ENCODE results near the gene RMND5A. TPM values are rescaled to one million over a fixed set of nuclear protein-coding genes. Genes with fewer than 3 reads are reported as not detected.
"Not testable (repeated sequence)": the region's sequence is repeated elsewhere in the genome, so short reads cannot be mapped to it uniquely, and the experiment has no call there.

RMND5A gene
- total RNA-seq, 1 donor from 2014 or later: 45.0 TPM

DNA sequence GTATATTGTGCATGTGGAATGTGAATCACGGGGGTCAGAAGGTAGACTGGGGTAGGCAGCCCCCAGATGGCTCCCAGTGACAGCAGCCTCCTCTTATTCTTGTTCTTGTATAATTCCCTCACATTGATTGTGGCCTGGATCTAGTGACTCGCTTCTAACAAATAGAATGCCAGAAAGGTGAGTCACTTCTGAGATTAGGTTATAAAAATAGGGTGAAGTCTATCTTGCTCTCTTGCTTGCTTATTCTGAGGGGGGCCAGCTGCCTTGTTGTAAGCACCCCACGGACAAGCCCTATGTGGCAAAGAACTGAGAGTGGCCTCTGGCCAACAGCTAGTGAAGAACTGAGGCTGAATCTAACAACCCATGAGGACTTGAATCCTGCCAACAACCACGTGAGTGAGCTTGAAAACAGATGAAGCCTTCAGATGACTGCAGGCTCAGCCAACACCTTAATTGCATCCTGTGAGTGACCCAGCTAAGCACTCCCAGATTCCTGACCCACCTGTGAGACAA, 15.6 kb upstream of the RMND5A start:
- TF ChIP-seq, protein P1, sequence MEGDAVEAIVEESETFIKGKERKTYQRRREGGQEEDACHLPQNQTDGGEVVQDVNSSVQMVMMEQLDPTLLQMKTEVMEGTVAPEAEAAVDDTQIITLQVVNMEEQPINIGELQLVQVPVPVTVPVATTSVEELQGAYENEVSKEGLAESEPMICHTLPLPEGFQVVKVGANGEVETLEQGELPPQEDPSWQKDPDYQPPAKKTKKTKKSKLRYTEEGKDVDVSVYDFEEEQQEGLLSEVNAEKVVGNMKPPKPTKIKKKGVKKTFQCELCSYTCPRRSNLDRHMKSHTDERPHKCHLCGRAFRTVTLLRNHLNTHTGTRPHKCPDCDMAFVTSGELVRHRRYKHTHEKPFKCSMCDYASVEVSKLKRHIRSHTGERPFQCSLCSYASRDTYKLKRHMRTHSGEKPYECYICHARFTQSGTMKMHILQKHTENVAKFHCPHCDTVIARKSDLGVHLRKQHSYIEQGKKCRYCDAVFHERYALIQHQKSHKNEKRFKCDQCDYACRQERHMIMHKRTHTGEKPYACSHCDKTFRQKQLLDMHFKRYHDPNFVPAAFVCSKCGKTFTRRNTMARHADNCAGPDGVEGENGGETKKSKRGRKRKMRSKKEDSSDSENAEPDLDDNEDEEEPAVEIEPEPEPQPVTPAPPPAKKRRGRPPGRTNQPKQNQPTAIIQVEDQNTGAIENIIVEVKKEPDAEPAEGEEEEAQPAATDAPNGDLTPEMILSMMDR (conservative IDR thresholded peaks at IDR 0.05): no peak
- H3K9me3 Mint-ChIP-seq: peaks cover 8% of the 10 kb centered on the region
- no peaks in the 10 kb centered on the region for H3K36me3 Mint-ChIP-seq
- H3K27me3 Mint-ChIP-seq: no peaks in the 10 kb centered on the region
- H3K27ac Mint-ChIP-seq: peak overlapping the region; percentile 92
- H3K4me3 Mint-ChIP-seq: peak overlapping the region; percentile 35
- H3K4me1 Mint-ChIP-seq (ENCODE audit: unreplicated experiment): peaks cover 18% of the 10 kb centered on the region
- DNase-seq (ENCODE audit: extremely low spot score, unreplicated experiment): no peak

DNA sequence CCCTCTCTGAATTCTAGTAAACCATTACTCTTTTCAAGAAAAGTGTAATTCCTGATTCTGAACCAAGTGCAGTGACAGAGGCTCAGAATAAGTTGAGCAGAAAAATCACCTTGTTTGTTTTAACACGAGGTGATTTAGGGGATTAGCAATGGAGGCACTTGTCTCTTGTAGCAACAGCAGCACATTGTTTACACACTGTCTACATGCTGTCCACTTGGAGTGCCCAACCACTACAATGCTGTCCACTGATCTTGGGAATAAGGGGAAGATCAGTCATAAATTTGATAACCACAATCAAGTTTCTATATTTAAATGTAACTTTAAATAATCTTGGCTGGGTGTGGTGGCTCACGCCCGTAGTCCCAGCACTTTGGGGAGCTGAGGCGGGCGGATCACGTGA, 13.9 kb upstream of the RMND5A start:
- Mint-ChIP-seq H3K27ac (no peak overlapping the region), H3K4me1 (ENCODE audit: unreplicated experiment) (peaks cover 18% of the 10 kb centered on the region), H3K4me3 (no peak overlapping the region), H3K36me3 (no peaks in the 10 kb centered on the region), H3K9me3 (peaks cover 8% of the 10 kb centered on the region), H3K27me3 (no peaks in the 10 kb centered on the region)
- DNase-seq (ENCODE audit: extremely low spot score, unreplicated experiment): no peak
- TF ChIP-seq, protein P1 (conservative IDR thresholded peaks at IDR 0.05): no peak

DNA sequence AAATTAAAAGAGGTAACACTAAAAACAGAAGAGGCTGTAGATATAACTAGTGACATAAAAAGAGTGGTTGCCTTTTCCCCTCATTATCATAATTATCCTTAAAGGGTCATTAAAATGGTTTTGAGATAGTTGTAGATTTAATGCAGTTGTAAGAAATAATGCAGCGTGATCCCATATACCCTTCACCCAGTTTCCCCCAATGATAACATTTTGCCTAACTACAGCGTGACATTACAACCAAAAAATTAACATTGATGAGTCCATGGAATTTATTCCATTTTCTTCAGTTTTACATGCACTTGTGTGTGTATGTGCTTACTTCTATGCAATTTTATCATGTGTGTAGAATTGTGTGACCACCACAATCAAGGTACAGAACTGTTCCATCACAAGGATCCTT, 13.2 kb upstream of the RMND5A start:
- H3K9me3 Mint-ChIP-seq: peaks cover 8% of the 10 kb centered on the region
- peaks cover 18% of the 10 kb centered on the region for H3K4me1 Mint-ChIP-seq (ENCODE audit: unreplicated experiment)
- no peak overlapping the region for H3K27ac Mint-ChIP-seq
- H3K27me3 Mint-ChIP-seq: no peaks in the 10 kb centered on the region
- no peak overlapping the region for H3K4me3 Mint-ChIP-seq
- no peaks in the 10 kb centered on the region for H3K36me3 Mint-ChIP-seq
- DNase-seq (ENCODE audit: extremely low spot score, unreplicated experiment): no peak
- TF ChIP-seq, protein P1 (conservative IDR thresholded peaks at IDR 0.05): no peak

DNA sequence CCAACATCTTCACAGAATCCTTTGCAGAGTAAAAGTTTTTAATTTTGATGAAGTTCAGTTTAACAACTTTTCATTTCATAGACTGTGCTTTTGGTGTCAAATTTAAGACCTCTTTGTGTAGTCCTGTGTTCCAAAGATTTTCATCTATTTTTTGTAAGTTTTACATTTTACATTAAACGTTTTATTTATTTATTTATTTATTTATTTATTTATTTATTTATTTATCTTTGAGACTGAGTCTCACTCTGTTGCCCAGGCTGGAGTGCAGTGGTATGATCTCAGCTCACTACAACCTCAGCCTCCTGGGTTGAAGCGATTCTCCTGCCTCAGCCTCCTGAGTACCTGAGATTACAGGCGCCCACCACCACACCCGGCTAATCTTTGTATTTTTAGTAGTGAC, 12.0 kb upstream of the RMND5A start:
- not testable (repeated sequence) for DNase-seq (ENCODE audit: extremely low spot score, unreplicated experiment); H3K27me3 Mint-ChIP-seq; H3K9me3 Mint-ChIP-seq; H3K4me3 Mint-ChIP-seq; H3K27ac Mint-ChIP-seq; H3K36me3 Mint-ChIP-seq
- H3K4me1 Mint-ChIP-seq (ENCODE audit: unreplicated experiment): peaks cover 18% of the 10 kb centered on the region

DNA sequence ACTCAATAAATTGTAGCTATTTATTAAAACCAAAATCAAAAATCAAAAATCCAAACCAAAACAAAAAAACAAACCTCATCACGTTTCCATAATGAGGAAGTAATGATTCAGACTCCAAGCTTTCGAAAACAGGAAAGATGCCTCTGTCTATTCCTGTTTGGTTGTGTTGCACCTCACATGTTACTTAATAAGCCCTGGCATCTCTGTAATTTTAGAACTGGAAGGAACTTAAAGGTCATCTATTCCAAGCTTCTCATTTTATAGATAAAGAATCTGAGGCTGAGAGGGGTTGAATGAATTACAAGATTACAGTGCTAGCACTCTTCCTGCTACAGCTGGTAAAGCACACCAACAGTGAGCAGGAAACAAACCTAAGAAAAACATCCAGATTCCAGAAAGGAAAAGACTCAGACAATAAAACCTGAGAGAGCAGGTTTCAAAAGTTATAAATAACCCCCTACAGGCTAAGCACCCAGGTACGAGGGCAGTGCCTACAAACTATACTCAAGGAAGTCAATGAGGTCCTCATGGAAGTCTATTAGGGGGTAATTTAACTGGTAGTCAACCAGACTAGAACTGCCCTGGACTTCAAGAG, 5.4 kb upstream of the RMND5A start:
- not testable (repeated sequence) for H3K27me3 Mint-ChIP-seq; H3K4me3 Mint-ChIP-seq; H3K9me3 Mint-ChIP-seq; H3K27ac Mint-ChIP-seq; H3K4me1 Mint-ChIP-seq (ENCODE audit: unreplicated experiment); DNase-seq (ENCODE audit: extremely low spot score, unreplicated experiment); H3K36me3 Mint-ChIP-seq

DNA sequence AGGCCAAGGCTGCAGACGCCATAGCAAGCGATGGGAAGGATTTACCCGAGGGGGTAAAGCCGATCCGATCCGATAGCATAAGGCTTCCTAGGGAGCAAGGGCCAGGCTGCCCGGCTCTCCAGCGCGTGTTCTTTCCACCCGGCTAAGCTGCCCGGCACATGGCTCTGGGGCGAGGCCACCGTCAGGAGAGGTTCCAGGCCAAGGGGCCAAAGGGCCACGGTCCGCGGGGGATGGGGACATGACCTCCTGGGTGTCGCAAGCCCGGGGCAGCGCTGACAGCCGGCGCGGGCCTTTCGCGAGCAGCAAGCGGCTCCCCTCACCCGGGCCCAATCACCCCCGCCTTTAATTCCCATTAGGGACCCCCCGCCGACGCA, 841 bp upstream of the RMND5A start:
- H3K4me3 Mint-ChIP-seq: not testable (repeated sequence)

DNA sequence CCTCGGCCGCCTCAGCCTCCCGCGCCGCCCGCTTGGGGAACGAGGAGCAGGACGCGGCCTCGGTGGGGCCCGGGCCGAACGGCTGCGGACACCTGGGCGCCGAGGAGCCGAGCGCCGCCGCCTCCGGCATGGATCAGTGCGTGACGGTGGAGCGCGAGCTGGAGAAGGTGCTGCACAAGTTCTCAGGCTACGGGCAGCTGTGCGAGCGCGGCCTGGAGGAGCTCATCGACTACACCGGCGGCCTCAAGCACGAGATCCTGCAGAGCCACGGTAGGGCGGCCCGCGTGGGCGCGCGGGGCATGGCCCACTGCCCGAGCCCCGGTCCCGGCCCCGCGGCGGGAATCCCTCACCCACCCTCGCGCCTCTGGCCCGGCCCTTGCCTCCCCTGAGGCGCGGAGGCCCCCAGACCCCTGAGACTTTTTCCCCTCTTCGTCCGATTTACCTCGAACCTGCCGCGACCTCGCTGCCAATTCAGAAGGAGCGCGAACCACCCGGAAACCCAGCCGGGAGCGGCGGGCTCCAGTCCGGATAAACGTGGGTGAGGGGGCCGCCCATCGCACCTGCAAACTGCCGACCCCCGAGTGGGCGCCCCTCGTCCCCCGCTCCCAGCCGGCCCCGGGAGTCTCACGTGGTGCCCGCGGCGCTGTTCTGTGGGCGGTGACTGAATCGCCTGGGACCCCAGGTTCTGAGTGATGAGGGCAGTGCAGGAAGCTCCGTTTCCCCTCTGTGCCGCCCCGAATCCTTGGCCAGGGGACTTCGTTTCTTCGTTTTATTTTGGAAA, 639 bp downstream of the RMND5A start:
- not testable (repeated sequence) for H3K4me1 Mint-ChIP-seq (ENCODE audit: unreplicated experiment); H3K9me3 Mint-ChIP-seq; DNase-seq (ENCODE audit: extremely low spot score, unreplicated experiment); H3K27me3 Mint-ChIP-seq; H3K36me3 Mint-ChIP-seq
- peak overlapping the region; percentile 89 for H3K4me3 Mint-ChIP-seq
- H3K27ac Mint-ChIP-seq: peak overlapping the region; percentile 74

More for the DNA sequence above, 841 bp upstream of the RMND5A start:
- H3K27ac Mint-ChIP-seq; H3K4me1 Mint-ChIP-seq (ENCODE audit: unreplicated experiment); H3K36me3 Mint-ChIP-seq; DNase-seq (ENCODE audit: extremely low spot score, unreplicated experiment); H3K27me3 Mint-ChIP-seq; H3K9me3 Mint-ChIP-seq: not testable (repeated sequence)

DNA sequence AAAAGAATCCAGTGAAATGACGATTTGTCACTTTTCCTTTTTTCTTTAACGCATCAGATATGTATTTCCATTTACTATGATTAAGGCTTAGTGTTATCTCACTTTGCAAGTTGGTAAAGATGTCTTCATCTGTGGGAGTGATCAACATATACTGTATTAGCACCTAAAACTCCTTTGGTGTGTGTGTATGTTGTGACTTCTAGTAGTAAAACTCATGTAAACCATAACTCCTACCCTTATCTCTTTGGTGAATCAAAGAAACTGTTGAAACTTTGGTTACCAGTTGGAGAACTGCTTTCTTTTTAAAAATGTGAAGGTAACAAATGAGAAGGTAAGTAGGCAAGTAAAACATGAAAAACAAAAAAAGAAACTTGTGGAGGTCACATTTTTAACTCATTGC, 5.6 kb downstream of the RMND5A start:
- not testable (repeated sequence) for H3K36me3 Mint-ChIP-seq; H3K27me3 Mint-ChIP-seq; H3K9me3 Mint-ChIP-seq; H3K4me3 Mint-ChIP-seq; H3K4me1 Mint-ChIP-seq (ENCODE audit: unreplicated experiment); H3K27ac Mint-ChIP-seq; DNase-seq (ENCODE audit: extremely low spot score, unreplicated experiment)

DNA sequence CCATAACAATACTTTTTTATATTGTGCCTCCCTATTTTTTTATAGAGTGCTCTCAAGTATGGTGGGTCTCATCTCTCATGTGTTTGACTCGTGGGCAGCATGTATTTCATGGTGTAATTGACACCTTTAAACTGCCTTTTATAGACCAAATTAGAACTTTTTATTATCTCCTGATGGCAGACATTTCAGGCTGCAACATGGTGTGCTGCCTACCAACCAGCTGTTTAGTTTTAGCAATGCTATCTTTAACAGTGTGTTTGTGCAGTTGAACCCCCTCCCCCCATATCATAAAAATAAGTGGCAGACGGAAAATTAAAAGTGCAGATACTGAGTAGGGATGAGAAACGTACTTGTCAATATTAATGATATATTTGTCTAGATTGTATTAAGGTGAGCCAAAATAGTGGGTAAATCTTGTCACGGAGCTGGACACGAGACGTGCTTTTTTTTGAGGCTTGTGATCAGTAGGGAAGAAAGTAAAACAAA, 12.0 kb downstream of the RMND5A start:
- not testable (repeated sequence) for H3K27ac Mint-ChIP-seq; H3K4me3 Mint-ChIP-seq; H3K9me3 Mint-ChIP-seq; H3K27me3 Mint-ChIP-seq; DNase-seq (ENCODE audit: extremely low spot score, unreplicated experiment); H3K36me3 Mint-ChIP-seq; H3K4me1 Mint-ChIP-seq (ENCODE audit: unreplicated experiment)

DNA sequence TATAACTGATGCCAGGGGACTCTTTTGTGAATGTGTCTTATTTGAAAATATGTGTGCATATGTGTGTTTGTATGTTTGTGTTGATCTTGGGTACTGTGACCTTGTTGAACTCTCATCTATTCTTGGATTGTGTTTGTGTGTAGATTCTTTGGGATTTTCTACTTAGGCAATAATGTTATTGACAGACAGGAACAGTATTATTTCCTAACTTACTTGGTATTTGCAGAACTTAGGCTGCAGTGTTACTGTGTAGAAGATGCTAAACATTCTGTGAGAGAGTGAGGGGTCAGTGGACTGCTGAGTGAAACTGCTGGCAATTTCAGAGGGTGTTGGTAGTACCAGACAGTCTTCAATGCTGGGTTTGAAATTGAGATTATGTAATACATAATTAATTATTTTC, 12.7 kb downstream of the RMND5A start:
- H3K36me3 Mint-ChIP-seq; H3K27ac Mint-ChIP-seq; DNase-seq (ENCODE audit: extremely low spot score, unreplicated experiment); H3K4me3 Mint-ChIP-seq; H3K27me3 Mint-ChIP-seq; H3K9me3 Mint-ChIP-seq; H3K4me1 Mint-ChIP-seq (ENCODE audit: unreplicated experiment): not testable (repeated sequence)

DNA sequence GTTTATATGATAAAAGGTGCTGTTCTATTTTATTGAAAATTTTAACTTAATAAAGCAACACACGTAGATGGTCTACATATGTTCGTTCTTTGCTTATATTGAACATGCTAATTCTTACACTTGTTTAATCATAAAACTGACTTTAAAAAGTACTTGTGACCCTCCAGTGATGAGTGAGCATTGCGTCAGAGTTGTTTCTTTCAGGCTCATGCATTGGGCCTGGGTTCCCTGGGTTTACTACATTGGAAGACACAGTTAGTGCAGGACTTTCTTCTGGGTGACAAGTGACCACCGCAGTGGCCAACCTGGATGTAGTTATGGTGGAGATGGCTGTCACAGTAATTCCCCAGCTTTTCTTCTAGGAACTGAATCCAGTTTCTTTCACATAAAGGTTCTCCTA, 13.4 kb downstream of the RMND5A start:
- not testable (repeated sequence) for H3K36me3 Mint-ChIP-seq; H3K27ac Mint-ChIP-seq; DNase-seq (ENCODE audit: extremely low spot score, unreplicated experiment); H3K4me3 Mint-ChIP-seq; H3K9me3 Mint-ChIP-seq; H3K27me3 Mint-ChIP-seq; H3K4me1 Mint-ChIP-seq (ENCODE audit: unreplicated experiment)
